Measurements from ENCODE around the gene ARHGEF25.
"Not testable (repeated sequence)": the region's sequence is repeated elsewhere in the genome, so short reads cannot be mapped to it uniquely, and the experiment has no call there.

Gene ARHGEF25

DNA sequence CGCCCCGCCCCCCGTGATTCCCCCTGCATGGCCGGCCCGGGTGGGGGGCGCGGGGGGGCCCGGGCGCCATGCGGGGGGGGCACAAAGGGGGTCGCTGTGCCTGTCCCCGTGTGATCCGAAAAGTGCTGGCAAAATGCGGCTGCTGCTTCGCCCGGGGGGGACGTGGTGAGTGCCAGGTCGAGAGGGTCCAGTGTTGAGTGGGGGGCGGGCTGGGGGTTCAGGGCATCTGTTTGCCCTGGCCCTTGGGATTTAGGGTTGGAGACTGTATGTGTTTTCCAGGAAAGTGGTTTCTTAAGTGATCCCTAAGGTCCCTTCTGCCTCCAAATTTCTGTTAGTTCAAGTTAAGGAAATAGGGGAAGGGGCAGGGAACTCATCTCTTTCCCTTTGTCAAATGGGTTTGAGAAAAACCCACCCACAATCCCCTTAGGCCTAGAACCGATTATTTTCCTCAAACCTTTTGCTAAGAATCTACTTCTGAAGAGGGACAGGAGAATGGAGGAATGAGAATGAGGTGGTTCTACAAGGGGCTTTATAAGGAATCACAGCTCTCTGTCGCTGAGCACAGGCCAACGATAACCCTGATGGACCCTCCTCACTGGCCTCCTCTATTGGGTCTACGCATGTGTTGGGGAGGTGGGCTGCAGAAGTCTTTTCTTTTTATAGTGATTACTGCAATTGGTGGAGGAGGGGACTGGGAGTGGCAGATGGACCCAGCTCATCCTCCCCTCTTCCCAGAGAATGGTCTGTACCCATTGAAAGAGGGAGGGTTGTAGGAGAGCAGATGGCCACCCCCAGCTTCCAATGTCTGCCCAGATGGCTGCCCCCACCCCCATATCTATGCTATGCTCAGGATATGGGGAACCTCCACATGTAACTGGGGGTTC, 834 bp downstream of the ARHGEF25 start:
- no peaks in the 10 kb centered on the region for H3K27me3 ChIP-seq (ENCODE audit: control insufficient read depth in 1 of 2, insufficient read depth in 2 of 2, low read length in 2 of 2)
- peak overlapping the region; percentile 82 for H3K9ac ChIP-seq (ENCODE audit: low read length)
- peaks cover 47% of the 10 kb centered on the region for H3K4me1 ChIP-seq (ENCODE audit: insufficient read depth, low read length)
- no peaks in the 10 kb centered on the region for H3K9me3 ChIP-seq (ENCODE audit: low read length)
- H3K36me3 ChIP-seq (ENCODE audit: insufficient read depth, low read length) = peaks cover 59% of the 10 kb centered on the region
- peak overlapping the region; percentile 98 for H3K27ac ChIP-seq (ENCODE audit: low read depth, low read length)
- peak overlapping the region; percentile 66 to 92 for H3K4me3 ChIP-seq (ENCODE audit: low read depth in 1 of 2, low read length in 2 of 2)

DNA sequence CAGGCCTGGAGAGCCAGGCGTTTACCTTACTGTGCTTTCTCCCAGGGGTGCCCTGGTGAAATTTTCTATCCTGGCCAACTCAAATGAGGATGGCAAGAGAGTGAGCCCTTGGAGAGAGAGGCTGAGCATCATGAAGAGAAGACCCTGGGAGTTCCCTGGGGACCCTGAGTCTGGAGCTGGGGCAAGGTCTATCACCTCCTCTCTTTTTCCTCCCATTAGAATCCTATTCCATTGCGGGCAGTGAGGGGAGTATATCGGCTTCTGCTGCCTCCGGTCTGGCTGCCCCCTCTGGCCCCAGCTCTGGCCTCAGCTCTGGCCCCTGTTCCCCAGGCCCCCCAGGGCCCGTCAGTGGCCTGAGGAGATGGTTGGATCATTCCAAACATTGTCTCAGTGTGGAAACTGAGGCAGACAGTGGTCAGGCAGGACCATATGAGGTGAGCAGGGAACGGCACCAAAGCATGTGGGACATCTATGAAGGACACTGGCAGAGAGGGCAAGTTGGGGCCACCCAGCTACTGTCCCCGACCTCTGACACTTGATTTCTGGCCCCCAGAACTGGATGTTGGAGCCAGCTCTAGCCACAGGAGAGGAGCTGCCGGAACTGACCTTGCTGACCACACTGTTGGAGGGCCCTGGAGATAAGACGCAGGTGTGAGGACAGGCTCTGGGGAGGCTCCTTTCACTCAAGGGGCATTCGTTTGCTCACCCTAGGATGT, 1.6 kb downstream of the ARHGEF25 start:
- peaks cover 57% of the 10 kb centered on the region for H3K36me3 ChIP-seq (ENCODE audit: insufficient read depth, low read length)
- H3K9ac ChIP-seq (ENCODE audit: low read length) = peak overlapping the region; percentile 82
- H3K4me1 ChIP-seq (ENCODE audit: insufficient read depth, low read length) = peaks cover 47% of the 10 kb centered on the region
- H3K27me3 ChIP-seq (ENCODE audit: control insufficient read depth in 1 of 2, insufficient read depth in 2 of 2, low read length in 2 of 2) = no peaks in the 10 kb centered on the region
- H3K9me3 ChIP-seq (ENCODE audit: low read length) = no peaks in the 10 kb centered on the region
- H3K4me3 ChIP-seq (ENCODE audit: low read depth in 1 of 2, low read length in 2 of 2) = peak overlapping the region in 1 of 2 donors; percentile 27
- H3K27ac ChIP-seq (ENCODE audit: low read depth, low read length) = peak overlapping the region; percentile 98

DNA sequence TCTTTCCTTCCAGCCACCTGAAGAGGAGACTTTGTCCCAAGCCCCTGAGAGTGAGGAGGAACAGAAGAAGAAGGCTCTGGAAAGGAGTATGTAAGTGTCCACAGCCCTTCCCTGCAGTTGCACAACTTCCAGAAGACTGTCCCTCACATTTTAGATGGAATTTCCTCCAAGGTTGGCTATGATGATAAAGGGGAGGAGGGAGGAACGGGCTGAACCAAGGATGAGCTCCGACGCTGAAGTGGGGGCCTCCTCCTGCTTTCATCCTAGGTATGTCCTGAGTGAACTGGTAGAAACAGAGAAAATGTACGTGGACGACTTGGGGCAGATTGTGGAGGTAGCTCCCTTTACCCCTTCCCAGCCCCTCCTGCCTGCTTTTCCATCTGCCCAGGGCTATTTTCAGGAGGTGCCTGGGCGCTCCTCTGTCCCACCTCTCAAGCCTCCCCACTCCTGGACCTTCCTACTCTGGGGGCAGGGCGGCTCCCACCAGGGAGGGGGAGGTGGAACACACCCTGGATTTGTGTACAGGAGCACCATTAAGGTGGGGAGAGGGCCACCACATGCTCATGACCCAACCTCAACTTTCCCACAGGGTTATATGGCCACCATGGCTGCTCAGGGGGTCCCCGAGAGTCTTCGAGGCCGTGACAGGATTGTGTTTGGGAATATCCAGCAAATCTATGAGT, 2.3 kb downstream of the ARHGEF25 start:
- H3K36me3 ChIP-seq (ENCODE audit: insufficient read depth, low read length) = peaks cover 51% of the 10 kb centered on the region
- peaks cover 47% of the 10 kb centered on the region for H3K4me1 ChIP-seq (ENCODE audit: insufficient read depth, low read length)
- no peaks in the 10 kb centered on the region for H3K27me3 ChIP-seq (ENCODE audit: control insufficient read depth in 1 of 2, insufficient read depth in 2 of 2, low read length in 2 of 2)
- H3K9me3 ChIP-seq (ENCODE audit: low read length) = no peaks in the 10 kb centered on the region
- H3K4me3 ChIP-seq (ENCODE audit: low read depth in 1 of 2, low read length in 2 of 2) = peak overlapping the region in 1 of 2 donors; percentile 29
- H3K9ac ChIP-seq (ENCODE audit: low read length) = no peak overlapping the region
- H3K27ac ChIP-seq (ENCODE audit: low read depth, low read length) = peak overlapping the region; percentile 38

DNA sequence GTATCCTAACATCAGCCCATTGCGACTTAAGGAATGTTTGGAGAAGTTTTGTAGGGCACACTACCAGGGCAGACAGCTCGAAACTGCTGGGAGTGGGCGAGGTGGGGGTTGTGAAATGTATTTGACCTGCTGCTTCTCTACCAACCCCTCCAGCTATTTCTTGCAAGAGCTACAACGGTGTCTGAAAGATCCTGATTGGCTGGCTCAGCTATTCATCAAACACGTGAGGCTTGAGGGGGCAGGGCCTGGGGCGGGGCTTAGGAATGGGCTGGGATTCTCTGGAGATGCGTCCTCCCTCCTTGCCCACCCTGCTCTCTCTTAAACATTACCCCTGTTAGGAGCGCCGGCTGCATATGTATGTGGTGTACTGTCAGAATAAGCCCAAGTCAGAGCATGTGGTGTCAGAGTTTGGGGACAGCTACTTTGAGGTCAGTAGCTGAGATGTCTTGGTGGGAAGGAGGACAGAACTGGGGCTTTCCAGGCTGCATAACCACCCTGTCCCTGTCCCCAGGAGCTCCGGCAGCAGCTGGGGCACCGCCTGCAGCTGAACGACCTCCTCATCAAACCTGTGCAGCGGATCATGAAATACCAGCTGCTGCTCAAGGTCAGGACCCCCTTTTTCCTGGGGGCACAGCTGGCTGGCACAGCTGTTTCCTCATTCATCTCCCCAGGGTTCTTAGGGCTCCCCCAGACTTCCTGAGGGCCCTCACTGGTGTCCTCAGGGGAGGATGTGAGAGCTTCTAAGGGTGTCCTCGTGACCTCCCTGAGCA, 3.1 kb downstream of the ARHGEF25 start:
- peaks cover 42% of the 10 kb centered on the region for H3K4me1 ChIP-seq (ENCODE audit: insufficient read depth, low read length)
- H3K9ac ChIP-seq (ENCODE audit: low read length) = no peak overlapping the region
- peaks cover 43% of the 10 kb centered on the region for H3K36me3 ChIP-seq (ENCODE audit: insufficient read depth, low read length)
- no peaks in the 10 kb centered on the region for H3K9me3 ChIP-seq (ENCODE audit: low read length)
- no peaks in the 10 kb centered on the region for H3K27me3 ChIP-seq (ENCODE audit: control insufficient read depth in 1 of 2, insufficient read depth in 2 of 2, low read length in 2 of 2)
- H3K4me3 ChIP-seq (ENCODE audit: low read depth in 1 of 2, low read length in 2 of 2) = peak overlapping the region in 1 of 2 donors; percentile 29
- H3K27ac ChIP-seq (ENCODE audit: low read depth, low read length) = peak overlapping the region; percentile 38

DNA sequence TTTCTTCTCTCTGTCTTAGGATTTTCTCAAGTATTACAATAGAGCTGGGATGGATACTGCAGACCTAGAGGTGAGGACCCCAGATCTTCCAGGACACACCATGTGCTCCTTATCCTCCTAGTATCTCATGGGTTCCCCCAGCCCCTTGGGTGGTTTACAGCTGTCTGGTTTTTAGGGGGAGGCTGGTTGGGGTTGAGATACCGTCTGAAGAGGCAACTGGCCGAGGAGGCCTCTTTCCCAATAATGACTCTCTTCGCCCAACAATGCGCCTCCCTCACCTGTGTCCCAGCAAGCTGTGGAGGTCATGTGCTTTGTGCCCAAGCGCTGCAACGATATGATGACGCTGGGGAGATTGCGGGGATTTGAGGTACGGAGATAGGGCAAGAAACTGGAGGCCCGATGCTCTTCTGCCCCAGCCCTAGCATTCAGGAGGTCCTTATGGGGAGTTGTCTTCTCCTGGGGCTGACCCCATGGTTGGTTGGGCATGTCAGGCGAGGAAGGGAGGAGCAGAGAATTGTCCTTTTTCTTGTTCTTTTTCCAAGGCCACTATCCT, 3.8 kb downstream of the ARHGEF25 start:
- Histone ChIP-seq H3K27me3 (ENCODE audit: control insufficient read depth in 1 of 2, insufficient read depth in 2 of 2, low read length in 2 of 2) (no peaks in the 10 kb centered on the region), H3K4me3 (ENCODE audit: low read depth in 1 of 2, low read length in 2 of 2) (no peak overlapping the region), H3K27ac (ENCODE audit: low read depth, low read length) (no peak overlapping the region), H3K36me3 (ENCODE audit: insufficient read depth, low read length) (peaks cover 43% of the 10 kb centered on the region), H3K9me3 (ENCODE audit: low read length) (no peaks in the 10 kb centered on the region), H3K9ac (ENCODE audit: low read length) (no peak overlapping the region), H3K4me1 (ENCODE audit: insufficient read depth, low read length) (peaks cover 39% of the 10 kb centered on the region)

DNA sequence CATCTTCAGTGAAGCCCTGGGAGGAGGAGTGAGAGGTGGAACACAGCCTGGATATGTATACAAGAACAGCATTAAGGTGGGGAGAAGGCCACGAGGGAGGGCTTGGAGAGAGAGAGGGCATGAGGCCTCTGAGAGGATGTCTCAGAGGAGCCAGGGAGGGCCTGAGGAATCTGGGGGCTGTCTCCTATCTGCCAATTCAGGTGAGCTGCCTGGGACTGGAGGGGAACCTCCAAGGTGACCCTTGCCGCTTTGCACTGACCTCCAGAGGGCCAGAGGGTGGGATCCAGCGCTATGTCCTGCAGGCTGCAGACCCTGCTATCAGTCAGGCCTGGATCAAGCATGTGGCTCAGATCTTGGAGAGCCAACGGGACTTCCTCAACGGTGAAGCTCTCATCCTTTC, 4.4 kb downstream of the ARHGEF25 start:
- Histone ChIP-seq H3K36me3 (ENCODE audit: insufficient read depth, low read length) (peaks cover 43% of the 10 kb centered on the region), H3K27ac (ENCODE audit: low read depth, low read length) (no peak overlapping the region), H3K27me3 (ENCODE audit: control insufficient read depth in 1 of 2, insufficient read depth in 2 of 2, low read length in 2 of 2) (peaks cover 0 to 5% of the 10 kb centered on the region in 2 donors), H3K9me3 (ENCODE audit: low read length) (no peaks in the 10 kb centered on the region), H3K4me3 (ENCODE audit: low read depth in 1 of 2, low read length in 2 of 2) (no peak overlapping the region), H3K4me1 (ENCODE audit: insufficient read depth, low read length) (peaks cover 39% of the 10 kb centered on the region), H3K9ac (ENCODE audit: low read length) (no peak overlapping the region)

DNA sequence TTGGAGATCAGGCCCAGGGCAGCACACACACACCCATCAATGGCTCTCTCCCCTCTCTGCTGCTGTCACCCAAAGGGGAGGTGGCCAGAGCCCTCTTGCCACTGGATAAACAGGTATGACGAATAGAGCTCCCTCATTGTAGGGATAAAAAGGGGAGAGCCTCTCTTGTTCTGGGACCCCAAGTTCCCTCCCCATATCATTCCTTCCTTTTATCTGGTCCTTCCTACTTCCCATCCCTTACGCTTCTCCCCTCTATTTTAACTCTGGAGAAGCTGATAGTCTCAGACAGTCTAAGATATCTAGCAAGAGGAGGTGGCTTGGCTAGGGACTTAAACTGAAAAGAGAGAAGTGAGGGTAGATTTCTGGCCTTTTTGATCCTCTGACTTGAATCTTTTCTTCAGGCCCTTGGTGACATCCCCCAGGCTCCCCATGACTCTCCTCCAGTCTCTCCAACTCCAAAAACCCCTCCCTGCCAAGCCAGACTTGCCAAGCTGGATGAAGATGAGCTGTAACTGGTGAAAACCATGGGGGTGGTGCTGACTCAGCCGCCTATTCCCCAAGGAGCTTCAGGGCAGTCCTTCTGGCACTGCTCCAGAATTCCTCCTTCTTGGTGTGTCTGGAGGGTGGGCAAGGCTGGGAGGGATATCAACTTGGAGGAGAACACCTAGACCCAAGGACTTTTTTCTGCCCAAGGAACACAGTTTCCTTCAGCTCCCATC, 5.3 kb downstream of the ARHGEF25 start:
- Histone ChIP-seq H3K4me1 (ENCODE audit: insufficient read depth, low read length) (peaks cover 47% of the 10 kb centered on the region), H3K27me3 (ENCODE audit: control insufficient read depth in 1 of 2, insufficient read depth in 2 of 2, low read length in 2 of 2) (peaks cover 0 to 12% of the 10 kb centered on the region in 2 donors), H3K27ac (ENCODE audit: low read depth, low read length) (no peak overlapping the region), H3K9me3 (ENCODE audit: low read length) (no peaks in the 10 kb centered on the region), H3K36me3 (ENCODE audit: insufficient read depth, low read length) (peaks cover 43% of the 10 kb centered on the region), H3K4me3 (ENCODE audit: low read depth in 1 of 2, low read length in 2 of 2) (no peak overlapping the region), H3K9ac (ENCODE audit: low read length) (no peak overlapping the region)

DNA sequence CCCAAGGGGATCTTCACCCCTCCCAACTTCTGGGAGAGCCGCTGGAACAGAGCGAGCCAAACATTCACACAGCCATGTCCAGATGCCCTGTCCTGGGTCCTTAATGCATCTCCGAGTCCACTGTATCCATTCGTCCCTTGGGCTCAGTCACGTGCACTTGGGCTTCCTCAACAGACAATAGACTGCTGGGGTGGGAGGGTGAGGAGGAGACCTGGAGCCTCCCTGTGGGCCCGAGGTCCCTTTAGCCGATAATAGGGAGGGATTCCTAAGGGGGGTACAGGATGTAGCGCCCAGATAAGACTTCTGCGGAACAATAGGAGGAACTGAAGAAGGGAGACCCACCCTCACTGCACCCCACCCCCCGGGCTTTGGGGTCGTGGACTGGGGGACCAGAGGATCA, 6.7 kb downstream of the ARHGEF25 start:
- Histone ChIP-seq H3K4me1 (ENCODE audit: insufficient read depth, low read length) (peaks cover 49% of the 10 kb centered on the region), H3K27me3 (ENCODE audit: control insufficient read depth in 1 of 2, insufficient read depth in 2 of 2, low read length in 2 of 2) (peaks cover 10 to 16% of the 10 kb centered on the region in 2 donors)

DNA sequence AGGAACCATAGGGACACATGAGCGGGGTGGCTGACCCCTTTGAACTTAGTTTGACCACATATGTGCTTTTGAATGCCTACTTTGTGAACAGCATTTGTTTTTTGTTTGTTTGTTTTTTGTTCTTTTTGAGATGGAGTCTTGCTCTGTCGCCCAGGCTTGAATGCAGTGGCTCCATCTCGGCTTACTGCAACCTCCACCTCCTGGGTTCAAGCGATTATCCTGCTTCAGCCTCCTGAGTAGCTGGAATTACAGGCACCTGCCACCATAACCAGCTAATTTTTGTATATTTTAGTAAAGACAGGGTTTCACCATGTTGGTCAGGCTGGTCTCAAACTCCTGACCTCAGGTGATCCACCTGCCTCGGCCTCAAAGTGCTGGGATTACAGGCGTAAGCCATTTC, 7.2 kb downstream of the ARHGEF25 start:
- not testable (repeated sequence) for H3K4me3 ChIP-seq (ENCODE audit: low read depth in 1 of 2, low read length in 2 of 2); H3K9ac ChIP-seq (ENCODE audit: low read length); H3K27ac ChIP-seq (ENCODE audit: low read depth, low read length); H3K9me3 ChIP-seq (ENCODE audit: low read length)
- peaks cover 44% of the 10 kb centered on the region for H3K4me1 ChIP-seq (ENCODE audit: insufficient read depth, low read length)
- peaks cover 11 to 21% of the 10 kb centered on the region in 2 donors for H3K27me3 ChIP-seq (ENCODE audit: control insufficient read depth in 1 of 2, insufficient read depth in 2 of 2, low read length in 2 of 2)
- H3K36me3 ChIP-seq (ENCODE audit: insufficient read depth, low read length) = peaks cover 38% of the 10 kb centered on the region

More for the DNA sequence above, 6.7 kb downstream of the ARHGEF25 start:
- no peak overlapping the region for H3K9ac ChIP-seq (ENCODE audit: low read length)
- H3K9me3 ChIP-seq (ENCODE audit: low read length) = no peaks in the 10 kb centered on the region
- no peak overlapping the region for H3K27ac ChIP-seq (ENCODE audit: low read depth, low read length)
- H3K4me3 ChIP-seq (ENCODE audit: low read depth in 1 of 2, low read length in 2 of 2) = no peak overlapping the region
- H3K36me3 ChIP-seq (ENCODE audit: insufficient read depth, low read length) = peaks cover 41% of the 10 kb centered on the region

DNA sequence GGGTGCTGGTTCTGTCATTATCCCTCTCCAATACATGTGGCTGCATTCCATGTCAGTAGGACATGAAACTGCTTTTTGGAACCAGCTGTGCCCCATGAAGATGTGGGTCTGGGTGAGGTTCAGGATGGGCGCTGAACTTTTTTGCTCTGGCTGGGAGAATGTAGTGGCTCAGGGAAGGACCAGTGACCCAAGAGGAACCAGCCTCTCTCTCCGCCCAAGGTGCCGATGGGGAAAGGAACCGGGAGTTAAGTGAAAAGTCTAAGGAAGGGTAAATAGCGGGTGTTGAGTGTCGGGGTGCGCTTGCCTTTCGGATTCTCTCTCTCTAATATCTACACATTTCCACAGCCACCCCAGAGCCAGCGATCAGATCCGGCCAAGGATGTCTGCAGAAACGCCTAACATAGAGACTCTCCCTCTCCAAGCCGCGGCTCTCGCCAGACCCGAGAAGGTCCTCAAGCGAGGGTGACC, 7.8 kb downstream of the ARHGEF25 start:
- Histone ChIP-seq H3K27ac (ENCODE audit: low read depth, low read length) (no peak overlapping the region), H3K4me1 (ENCODE audit: insufficient read depth, low read length) (peaks cover 38% of the 10 kb centered on the region), H3K36me3 (ENCODE audit: insufficient read depth, low read length) (peaks cover 37% of the 10 kb centered on the region), H3K4me3 (ENCODE audit: low read depth in 1 of 2, low read length in 2 of 2) (no peak overlapping the region), H3K9me3 (ENCODE audit: low read length) (no peaks in the 10 kb centered on the region), H3K27me3 (ENCODE audit: control insufficient read depth in 1 of 2, insufficient read depth in 2 of 2, low read length in 2 of 2) (peaks cover 11 to 21% of the 10 kb centered on the region in 2 donors), H3K9ac (ENCODE audit: low read length) (no peak overlapping the region)
